HEK293 (cell line): ENCODE data around the gene DPH7.

Experiments
- PATZ1 ChIP-seq: fragments of 450-650 bp; formaldehyde crosslinking; IDR thresholded peaks from 2 replicates; pipeline ENCODE4 v1.5.1; 2016; ENCODE audit warnings: missing biosample characterization, missing genetic modification characterization
- REPIN1 ChIP-seq: fragments of 450-650 bp; formaldehyde crosslinking; IDR thresholded peaks from 2 replicates; pipeline ENCODE4 v1.5.1; 2017; ENCODE audit warnings: missing biosample characterization, missing genetic modification characterization, low read depth
- WT1 ChIP-seq: fragments of 450-650 bp; formaldehyde crosslinking; IDR thresholded peaks from 2 replicates; pipeline ENCODE4 v1.5.1; 2016; ENCODE audit warnings: missing biosample characterization, missing genetic modification characterization
- YY2 ChIP-seq: fragments of 450-650 bp; formaldehyde crosslinking; IDR thresholded peaks from 2 replicates; pipeline ENCODE4 v1.5.1; 2016; ENCODE audit warnings: missing biosample characterization, missing genetic modification characterization
- ZBTB17 ChIP-seq: fragments of 450-650 bp; formaldehyde crosslinking; IDR thresholded peaks from 2 replicates; pipeline ENCODE4 v1.5.1; 2016; ENCODE audit warnings: missing biosample characterization, missing genetic modification characterization
- ZFP69B ChIP-seq: fragments of 450-650 bp; formaldehyde crosslinking; IDR thresholded peaks from 2 replicates; pipeline ENCODE4 v1.5.1; 2016; ENCODE audit warnings: missing biosample characterization, missing genetic modification characterization
- ZIC2 ChIP-seq: fragments of 450-650 bp; formaldehyde crosslinking; IDR thresholded peaks from 2 replicates; pipeline ENCODE4 v1.5.1; 2016; ENCODE audit warnings: missing biosample characterization, missing genetic modification characterization
- ZNF114 ChIP-seq: fragments of 450-650 bp; formaldehyde crosslinking; IDR thresholded peaks from 2 replicates; pipeline ENCODE4 v1.5.0; 2017; ENCODE audit warnings: missing biosample characterization, missing genetic modification characterization
- ZNF169 ChIP-seq: fragments of 450-650 bp; formaldehyde crosslinking; IDR thresholded peaks from 2 replicates; pipeline ENCODE4 v1.5.1; 2016; ENCODE audit warnings: missing biosample characterization, missing genetic modification characterization
- ZNF214 ChIP-seq: fragments of 450-650 bp; formaldehyde crosslinking; IDR thresholded peaks from 2 replicates; pipeline ENCODE4 v1.5.1; 2017; ENCODE audit warnings: missing biosample characterization, mild to moderate bottlenecking, missing genetic modification characterization, borderline replicate concordance
- ZNF248 ChIP-seq: fragments of 450-650 bp; formaldehyde crosslinking; IDR thresholded peaks from 2 replicates; pipeline ENCODE4 v1.5.1; 2017; ENCODE audit warnings: missing biosample characterization, missing genetic modification characterization
- ZNF266 ChIP-seq: fragments of 450-650 bp; formaldehyde crosslinking; IDR thresholded peaks from 2 replicates; pipeline ENCODE4 v1.5.1; 2016; ENCODE audit warnings: missing biosample characterization, missing genetic modification characterization, low read depth
- ZNF341 ChIP-seq: fragments of 450-650 bp; formaldehyde crosslinking; IDR thresholded peaks from 2 replicates; pipeline ENCODE4; 2016; ENCODE audit warnings: low read depth, missing biosample characterization, missing genetic modification characterization
- ZNF350 ChIP-seq: fragments of 450-650 bp; formaldehyde crosslinking; IDR thresholded peaks from 2 replicates; pipeline ENCODE4 v1.5.0; 2017; ENCODE audit warnings: missing biosample characterization, mild to moderate bottlenecking, missing genetic modification characterization
- ZNF514 ChIP-seq: fragments of 450-650 bp; formaldehyde crosslinking; IDR thresholded peaks from 2 replicates; pipeline ENCODE4 v1.5.1; 2016; ENCODE audit warnings: missing biosample characterization, missing genetic modification characterization
- ZNF529 ChIP-seq: fragments of 450-650 bp; formaldehyde crosslinking; IDR thresholded peaks from 2 replicates; pipeline ENCODE4 v1.5.1; 2017; ENCODE audit warnings: missing genetic modification characterization, missing biosample characterization; ENCODE audit not compliant: insufficient replicate concordance
- ZNF530 ChIP-seq: fragments of 450-650 bp; formaldehyde crosslinking; IDR thresholded peaks from 2 replicates; pipeline ENCODE4 v1.5.1; 2016; ENCODE audit warnings: low read depth, missing biosample characterization, missing genetic modification characterization
- ZNF561 ChIP-seq: fragments of 450-650 bp; IDR thresholded peaks from 2 replicates; pipeline ENCODE4 v1.5.1; 2018; ENCODE audit warnings: missing biosample characterization, missing genetic modification characterization, borderline replicate concordance
- ZNF596 ChIP-seq: fragments of 450-650 bp; IDR thresholded peaks from 2 replicates; pipeline ENCODE4 v1.5.0; 2018; ENCODE audit warnings: missing biosample characterization, mild to moderate bottlenecking, missing genetic modification characterization, moderate library complexity
- ZNF658 ChIP-seq: fragments of 450-650 bp; formaldehyde crosslinking; IDR thresholded peaks from 2 replicates; pipeline ENCODE4; 2016; ENCODE audit warnings: missing biosample characterization, missing genetic modification characterization
- ZNF692 ChIP-seq: fragments of 450-650 bp; formaldehyde crosslinking; IDR thresholded peaks from 2 replicates; pipeline ENCODE4 v1.5.1; 2016; ENCODE audit warnings: missing biosample characterization, missing genetic modification characterization
- ZNF768 ChIP-seq: fragments of 450-650 bp; formaldehyde crosslinking; IDR thresholded peaks from 2 replicates; pipeline ENCODE4 v1.5.1; 2018; ENCODE audit warnings: missing biosample characterization, mild to moderate bottlenecking, missing genetic modification characterization
- ZNF791 ChIP-seq: fragments of 450-650 bp; formaldehyde crosslinking; IDR thresholded peaks from 2 replicates; pipeline ENCODE4 v1.5.1; 2016; ENCODE audit warnings: missing biosample characterization, missing genetic modification characterization
- TF ChIP-seq, protein P1 (sequence below): fragments of 450-650 bp; formaldehyde crosslinking; IDR thresholded peaks from 2 replicates; pipeline ENCODE4 v1.5.1; 2016; ENCODE audit warnings: missing biosample characterization, missing genetic modification characterization
- TF ChIP-seq, protein P2 (sequence below): fragments of 450-650 bp; formaldehyde crosslinking; IDR thresholded peaks from 2 replicates; pipeline ENCODE4 v1.5.1; 2016; ENCODE audit warnings: missing biosample characterization, missing genetic modification characterization
- TF ChIP-seq, protein P3 (sequence below): fragments of 450-650 bp; formaldehyde crosslinking; IDR thresholded peaks from 2 replicates; pipeline ENCODE4 v1.5.1; 2016; ENCODE audit warnings: missing biosample characterization, missing genetic modification characterization, borderline replicate concordance

The DPH7 gene

DNA sequence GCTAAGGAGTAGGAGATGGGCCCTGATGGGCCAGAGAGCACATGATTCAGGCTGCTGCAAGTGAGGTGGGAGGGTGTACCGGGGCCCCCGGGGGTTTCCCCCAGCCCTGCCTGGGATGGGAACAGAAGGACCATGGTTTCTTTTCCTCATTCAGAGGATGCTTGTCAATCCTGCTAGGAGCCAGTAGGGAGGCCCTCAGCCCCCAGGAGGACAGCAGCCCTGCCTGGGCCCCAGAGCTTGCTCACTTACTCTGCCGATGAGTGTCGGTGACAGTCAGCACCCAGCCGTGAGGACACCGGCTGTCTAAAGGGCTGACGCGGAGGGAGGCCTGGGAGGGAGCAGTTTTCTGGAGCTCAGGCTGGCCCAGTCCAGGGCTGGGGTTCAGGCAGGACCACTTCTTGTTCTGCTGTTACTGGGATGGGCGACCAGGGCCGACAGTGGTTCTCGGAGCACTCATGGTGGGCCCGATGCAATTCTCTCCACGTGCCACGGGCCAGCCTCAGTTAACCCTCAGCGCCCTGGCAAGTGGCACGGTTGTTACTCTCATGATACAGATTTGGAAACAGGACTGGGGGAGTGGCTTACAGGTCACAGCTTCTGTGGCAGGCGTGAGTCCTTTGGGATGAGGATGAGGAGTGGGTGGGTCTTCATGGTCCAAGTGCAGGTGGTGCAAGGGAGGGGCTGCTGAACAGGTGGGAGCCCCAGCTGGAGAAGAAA, 28.6 kb upstream of the DPH7 start (continued):
- TF ChIP-seq PATZ1 (tag by site-specific recombination) (no peak; the same call in 1 of the 2 replicates), ZNF514 (tag by site-specific recombination) (no peak), ZBTB17 (0 out of 2 replicates have a peak, but pooled peaks have one; percentile 24), ZNF214 (tag by site-specific recombination) (no peak), ZNF658 (tag by site-specific recombination) (no peak), REPIN1 (tag by site-specific recombination) (no peak), ZNF529 (tag by site-specific recombination) (no peak), ZFP69B (tag by site-specific recombination) (peak; percentile 66; the same call in 1 of the 2 replicates), YY2 (tag by site-specific recombination) (no peak), ZNF561 (tag by site-specific recombination) (no peak), ZNF791 (no peak), ZNF692 (tag by site-specific recombination) (peak; percentile 79), ZNF266 (tag by site-specific recombination) (no peak), ZNF114 (tag by site-specific recombination) (no peak), ZNF169 (tag by site-specific recombination) (no peak), ZIC2 (tag by site-specific recombination) (peak; percentile 91), ZNF596 (tag by site-specific recombination) (no peak), ZNF350 (tag by site-specific recombination) (no peak), ZNF341 (tag by site-specific recombination) (peak; percentile 32; the same call in 1 of the 2 replicates), WT1 (tag by site-specific recombination) (0 out of 2 replicates have a peak, but pooled peaks have one; percentile 21), ZNF248 (tag by site-specific recombination) (no peak), ZNF768 (no peak), ZNF530 (no peak)
- TF ChIP-seq, protein P1, sequence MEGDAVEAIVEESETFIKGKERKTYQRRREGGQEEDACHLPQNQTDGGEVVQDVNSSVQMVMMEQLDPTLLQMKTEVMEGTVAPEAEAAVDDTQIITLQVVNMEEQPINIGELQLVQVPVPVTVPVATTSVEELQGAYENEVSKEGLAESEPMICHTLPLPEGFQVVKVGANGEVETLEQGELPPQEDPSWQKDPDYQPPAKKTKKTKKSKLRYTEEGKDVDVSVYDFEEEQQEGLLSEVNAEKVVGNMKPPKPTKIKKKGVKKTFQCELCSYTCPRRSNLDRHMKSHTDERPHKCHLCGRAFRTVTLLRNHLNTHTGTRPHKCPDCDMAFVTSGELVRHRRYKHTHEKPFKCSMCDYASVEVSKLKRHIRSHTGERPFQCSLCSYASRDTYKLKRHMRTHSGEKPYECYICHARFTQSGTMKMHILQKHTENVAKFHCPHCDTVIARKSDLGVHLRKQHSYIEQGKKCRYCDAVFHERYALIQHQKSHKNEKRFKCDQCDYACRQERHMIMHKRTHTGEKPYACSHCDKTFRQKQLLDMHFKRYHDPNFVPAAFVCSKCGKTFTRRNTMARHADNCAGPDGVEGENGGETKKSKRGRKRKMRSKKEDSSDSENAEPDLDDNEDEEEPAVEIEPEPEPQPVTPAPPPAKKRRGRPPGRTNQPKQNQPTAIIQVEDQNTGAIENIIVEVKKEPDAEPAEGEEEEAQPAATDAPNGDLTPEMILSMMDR (tag by site-specific recombination) = no peak
- TF ChIP-seq, protein P2, sequence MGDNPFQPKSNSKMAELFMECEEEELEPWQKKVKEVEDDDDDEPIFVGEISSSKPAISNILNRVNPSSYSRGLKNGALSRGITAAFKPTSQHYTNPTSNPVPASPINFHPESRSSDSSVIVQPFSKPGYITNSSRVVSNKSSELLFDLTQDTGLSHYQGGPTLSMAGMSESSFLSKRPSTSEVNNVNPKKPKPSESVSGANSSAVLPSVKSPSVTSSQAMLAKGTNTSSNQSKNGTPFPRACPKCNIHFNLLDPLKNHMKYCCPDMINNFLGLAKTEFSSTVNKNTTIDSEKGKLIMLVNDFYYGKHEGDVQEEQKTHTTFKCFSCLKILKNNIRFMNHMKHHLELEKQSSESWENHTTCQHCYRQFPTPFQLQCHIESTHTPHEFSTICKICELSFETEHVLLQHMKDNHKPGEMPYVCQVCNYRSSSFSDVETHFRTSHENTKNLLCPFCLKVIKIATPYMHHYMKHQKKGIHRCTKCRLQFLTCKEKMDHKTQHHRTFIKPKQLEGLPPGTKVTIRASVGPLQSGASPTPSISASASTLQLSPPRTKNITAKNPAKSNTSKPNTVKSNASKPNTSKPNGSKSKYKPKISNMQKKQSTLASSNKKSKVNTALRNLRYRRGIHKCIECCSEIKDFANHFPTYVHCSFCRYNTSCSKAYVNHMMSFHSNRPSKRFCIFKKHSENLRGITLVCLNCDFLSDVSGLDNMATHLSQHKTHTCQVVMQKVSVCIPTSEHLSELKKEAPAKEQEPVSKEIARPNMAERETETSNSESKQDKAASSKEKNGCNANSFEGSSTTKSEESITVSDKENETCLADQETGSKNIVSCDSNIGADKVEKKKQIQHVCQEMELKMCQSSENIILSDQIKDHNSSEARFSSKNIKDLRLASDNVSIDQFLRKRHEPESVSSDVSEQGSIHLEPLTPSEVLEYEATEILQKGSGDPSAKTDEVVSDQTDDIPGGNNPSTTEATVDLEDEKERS (tag by site-specific recombination) = no peak
- TF ChIP-seq, protein P3, sequence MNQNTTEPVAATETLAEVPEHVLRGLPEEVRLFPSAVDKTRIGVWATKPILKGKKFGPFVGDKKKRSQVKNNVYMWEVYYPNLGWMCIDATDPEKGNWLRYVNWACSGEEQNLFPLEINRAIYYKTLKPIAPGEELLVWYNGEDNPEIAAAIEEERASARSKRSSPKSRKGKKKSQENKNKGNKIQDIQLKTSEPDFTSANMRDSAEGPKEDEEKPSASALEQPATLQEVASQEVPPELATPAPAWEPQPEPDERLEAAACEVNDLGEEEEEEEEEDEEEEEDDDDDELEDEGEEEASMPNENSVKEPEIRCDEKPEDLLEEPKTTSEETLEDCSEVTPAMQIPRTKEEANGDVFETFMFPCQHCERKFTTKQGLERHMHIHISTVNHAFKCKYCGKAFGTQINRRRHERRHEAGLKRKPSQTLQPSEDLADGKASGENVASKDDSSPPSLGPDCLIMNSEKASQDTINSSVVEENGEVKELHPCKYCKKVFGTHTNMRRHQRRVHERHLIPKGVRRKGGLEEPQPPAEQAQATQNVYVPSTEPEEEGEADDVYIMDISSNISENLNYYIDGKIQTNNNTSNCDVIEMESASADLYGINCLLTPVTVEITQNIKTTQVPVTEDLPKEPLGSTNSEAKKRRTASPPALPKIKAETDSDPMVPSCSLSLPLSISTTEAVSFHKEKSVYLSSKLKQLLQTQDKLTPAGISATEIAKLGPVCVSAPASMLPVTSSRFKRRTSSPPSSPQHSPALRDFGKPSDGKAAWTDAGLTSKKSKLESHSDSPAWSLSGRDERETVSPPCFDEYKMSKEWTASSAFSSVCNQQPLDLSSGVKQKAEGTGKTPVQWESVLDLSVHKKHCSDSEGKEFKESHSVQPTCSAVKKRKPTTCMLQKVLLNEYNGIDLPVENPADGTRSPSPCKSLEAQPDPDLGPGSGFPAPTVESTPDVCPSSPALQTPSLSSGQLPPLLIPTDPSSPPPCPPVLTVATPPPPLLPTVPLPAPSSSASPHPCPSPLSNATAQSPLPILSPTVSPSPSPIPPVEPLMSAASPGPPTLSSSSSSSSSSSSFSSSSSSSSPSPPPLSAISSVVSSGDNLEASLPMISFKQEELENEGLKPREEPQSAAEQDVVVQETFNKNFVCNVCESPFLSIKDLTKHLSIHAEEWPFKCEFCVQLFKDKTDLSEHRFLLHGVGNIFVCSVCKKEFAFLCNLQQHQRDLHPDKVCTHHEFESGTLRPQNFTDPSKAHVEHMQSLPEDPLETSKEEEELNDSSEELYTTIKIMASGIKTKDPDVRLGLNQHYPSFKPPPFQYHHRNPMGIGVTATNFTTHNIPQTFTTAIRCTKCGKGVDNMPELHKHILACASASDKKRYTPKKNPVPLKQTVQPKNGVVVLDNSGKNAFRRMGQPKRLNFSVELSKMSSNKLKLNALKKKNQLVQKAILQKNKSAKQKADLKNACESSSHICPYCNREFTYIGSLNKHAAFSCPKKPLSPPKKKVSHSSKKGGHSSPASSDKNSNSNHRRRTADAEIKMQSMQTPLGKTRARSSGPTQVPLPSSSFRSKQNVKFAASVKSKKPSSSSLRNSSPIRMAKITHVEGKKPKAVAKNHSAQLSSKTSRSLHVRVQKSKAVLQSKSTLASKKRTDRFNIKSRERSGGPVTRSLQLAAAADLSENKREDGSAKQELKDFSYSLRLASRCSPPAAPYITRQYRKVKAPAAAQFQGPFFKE (tag by site-specific recombination) = no peak
